Measurements from ENCODE around the gene CTSH.

Gene CTSH

DNA sequence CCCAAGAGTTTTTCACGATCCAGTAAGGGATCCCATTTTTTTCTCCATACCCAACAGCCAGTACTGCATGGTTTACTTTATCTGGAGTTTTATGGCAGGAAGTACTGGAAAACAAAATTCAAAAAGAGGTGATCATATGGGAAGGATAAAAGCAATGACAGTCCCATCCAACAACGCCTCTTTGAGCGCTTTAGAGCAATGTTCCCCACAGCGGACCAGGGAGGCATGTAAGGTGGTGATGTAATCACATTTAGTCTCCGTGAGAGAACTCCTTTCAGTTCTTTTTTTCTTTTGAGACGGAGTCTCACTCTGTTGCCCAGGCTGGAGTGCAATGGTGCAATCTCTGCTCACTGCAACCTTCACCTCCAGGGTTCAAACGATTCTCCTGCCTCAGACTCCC, 21.8 kb downstream of the CTSH start:
- TF ChIP-seq, protein P1, sequence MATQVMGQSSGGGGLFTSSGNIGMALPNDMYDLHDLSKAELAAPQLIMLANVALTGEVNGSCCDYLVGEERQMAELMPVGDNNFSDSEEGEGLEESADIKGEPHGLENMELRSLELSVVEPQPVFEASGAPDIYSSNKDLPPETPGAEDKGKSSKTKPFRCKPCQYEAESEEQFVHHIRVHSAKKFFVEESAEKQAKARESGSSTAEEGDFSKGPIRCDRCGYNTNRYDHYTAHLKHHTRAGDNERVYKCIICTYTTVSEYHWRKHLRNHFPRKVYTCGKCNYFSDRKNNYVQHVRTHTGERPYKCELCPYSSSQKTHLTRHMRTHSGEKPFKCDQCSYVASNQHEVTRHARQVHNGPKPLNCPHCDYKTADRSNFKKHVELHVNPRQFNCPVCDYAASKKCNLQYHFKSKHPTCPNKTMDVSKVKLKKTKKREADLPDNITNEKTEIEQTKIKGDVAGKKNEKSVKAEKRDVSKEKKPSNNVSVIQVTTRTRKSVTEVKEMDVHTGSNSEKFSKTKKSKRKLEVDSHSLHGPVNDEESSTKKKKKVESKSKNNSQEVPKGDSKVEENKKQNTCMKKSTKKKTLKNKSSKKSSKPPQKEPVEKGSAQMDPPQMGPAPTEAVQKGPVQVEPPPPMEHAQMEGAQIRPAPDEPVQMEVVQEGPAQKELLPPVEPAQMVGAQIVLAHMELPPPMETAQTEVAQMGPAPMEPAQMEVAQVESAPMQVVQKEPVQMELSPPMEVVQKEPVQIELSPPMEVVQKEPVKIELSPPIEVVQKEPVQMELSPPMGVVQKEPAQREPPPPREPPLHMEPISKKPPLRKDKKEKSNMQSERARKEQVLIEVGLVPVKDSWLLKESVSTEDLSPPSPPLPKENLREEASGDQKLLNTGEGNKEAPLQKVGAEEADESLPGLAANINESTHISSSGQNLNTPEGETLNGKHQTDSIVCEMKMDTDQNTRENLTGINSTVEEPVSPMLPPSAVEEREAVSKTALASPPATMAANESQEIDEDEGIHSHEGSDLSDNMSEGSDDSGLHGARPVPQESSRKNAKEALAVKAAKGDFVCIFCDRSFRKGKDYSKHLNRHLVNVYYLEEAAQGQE (IDR thresholded peaks at IDR 0.05; ENCODE audit: low read depth) = no peak

GRCh38 chr15:78922527-78922926, 22.3 kb downstream of the CTSH start:
- TF ChIP-seq CEBPB (IDR thresholded peaks at IDR 0.05) = no peak
- TF ChIP-seq TEAD4 (IDR thresholded peaks at IDR 0.05) = no peak
- TF ChIP-seq EP300 (IDR thresholded peaks at IDR 0.05; ENCODE audit: borderline replicate concordance) = no peak
- no peak for TF ChIP-seq MAX (IDR thresholded peaks at IDR 0.05)
- TF ChIP-seq ZBTB7A (IDR thresholded peaks at IDR 0.05; ENCODE audit: low read depth) = no peak
- no peak for TF ChIP-seq NFIC (IDR thresholded peaks at IDR 0.05)
- TF ChIP-seq FOXM1 (IDR thresholded peaks at IDR 0.05; ENCODE audit: borderline replicate concordance, low read depth) = no peak
- no peak for TF ChIP-seq CREB1 (IDR thresholded peaks at IDR 0.05; ENCODE audit: low read depth)
- TF ChIP-seq, protein P2, sequence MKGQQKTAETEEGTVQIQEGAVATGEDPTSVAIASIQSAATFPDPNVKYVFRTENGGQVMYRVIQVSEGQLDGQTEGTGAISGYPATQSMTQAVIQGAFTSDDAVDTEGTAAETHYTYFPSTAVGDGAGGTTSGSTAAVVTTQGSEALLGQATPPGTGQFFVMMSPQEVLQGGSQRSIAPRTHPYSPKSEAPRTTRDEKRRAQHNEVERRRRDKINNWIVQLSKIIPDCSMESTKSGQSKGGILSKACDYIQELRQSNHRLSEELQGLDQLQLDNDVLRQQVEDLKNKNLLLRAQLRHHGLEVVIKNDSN (IDR thresholded peaks at IDR 0.05) = no peak
- no peak for TF ChIP-seq TAF1 (IDR thresholded peaks at IDR 0.05; ENCODE audit: low read depth)
- no peak for TF ChIP-seq YY1 (IDR thresholded peaks at IDR 0.05; ENCODE audit: low read depth)
- TF ChIP-seq, protein P1 (IDR thresholded peaks at IDR 0.05; ENCODE audit: low read depth) = no peak

GRCh38 chr15:78921940-78922339, 22.9 kb downstream of the CTSH start:
- no peak for TF ChIP-seq CEBPB (IDR thresholded peaks at IDR 0.05)
- TF ChIP-seq RAD21 (IDR thresholded peaks at IDR 0.05; ENCODE audit: low read depth) = no peak
- TF ChIP-seq EGR1 (IDR thresholded peaks at IDR 0.05) = no peak
- TF ChIP-seq YY1 (IDR thresholded peaks at IDR 0.05; ENCODE audit: low read depth) = no peak
- TF ChIP-seq TEAD4 (IDR thresholded peaks at IDR 0.05) = no peak
- no peak for TF ChIP-seq TCF12 (IDR thresholded peaks at IDR 0.05; ENCODE audit: low read depth)
- TF ChIP-seq, protein P2 (IDR thresholded peaks at IDR 0.05) = no peak
- TF ChIP-seq ZBTB7A (IDR thresholded peaks at IDR 0.05; ENCODE audit: low read depth) = no peak
- no peak for TF ChIP-seq NFIC (IDR thresholded peaks at IDR 0.05)
- TF ChIP-seq, protein P1 (IDR thresholded peaks at IDR 0.05; ENCODE audit: low read depth) = no peak
- no peak for TF ChIP-seq TAF1 (IDR thresholded peaks at IDR 0.05; ENCODE audit: low read depth)
- no peak for TF ChIP-seq FOXM1 (IDR thresholded peaks at IDR 0.05; ENCODE audit: borderline replicate concordance, low read depth)

DNA sequence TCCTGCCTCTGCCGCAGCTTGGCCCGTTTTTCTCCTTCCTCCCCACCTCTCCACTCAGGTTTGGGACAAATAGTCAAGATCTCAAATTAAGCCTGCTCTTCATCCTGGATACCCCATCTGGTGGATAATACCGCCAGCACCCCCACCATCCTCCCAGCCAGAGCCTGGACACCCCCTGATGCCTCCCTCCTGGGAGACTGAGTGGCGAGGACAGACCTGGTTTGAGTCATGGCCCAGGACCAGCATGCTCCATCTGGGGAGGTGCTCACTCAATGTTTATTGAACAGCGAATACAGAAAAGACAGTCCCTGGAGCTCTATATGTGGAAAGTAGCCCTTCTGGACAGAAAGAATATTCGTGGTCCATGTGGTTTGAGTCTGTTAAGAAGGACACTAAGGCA, 23.3 kb downstream of the CTSH start:
- TF ChIP-seq ZBTB7A (IDR thresholded peaks at IDR 0.05; ENCODE audit: low read depth) (no peak), EGR1 (IDR thresholded peaks at IDR 0.05) (no peak), RAD21 (IDR thresholded peaks at IDR 0.05; ENCODE audit: low read depth) (no peak), MAX (IDR thresholded peaks at IDR 0.05) (no peak), EP300 (IDR thresholded peaks at IDR 0.05; ENCODE audit: borderline replicate concordance) (no peak), TAF1 (IDR thresholded peaks at IDR 0.05; ENCODE audit: low read depth) (no peak), CEBPB (IDR thresholded peaks at IDR 0.05) (no peak), TCF12 (IDR thresholded peaks at IDR 0.05; ENCODE audit: low read depth) (no peak), CREB1 (IDR thresholded peaks at IDR 0.05; ENCODE audit: low read depth) (no peak), FOXM1 (IDR thresholded peaks at IDR 0.05; ENCODE audit: borderline replicate concordance, low read depth) (no peak), YY1 (IDR thresholded peaks at IDR 0.05; ENCODE audit: low read depth) (no peak), NFIC (IDR thresholded peaks at IDR 0.05) (no peak), TEAD4 (IDR thresholded peaks at IDR 0.05) (no peak)
- TF ChIP-seq, protein P1 (IDR thresholded peaks at IDR 0.05; ENCODE audit: low read depth) = no peak
- TF ChIP-seq, protein P2 (IDR thresholded peaks at IDR 0.05) = no peak
